Activated gamma-delta T cell treated with anti-CD3 and anti-CD28 coated beads, Interleukin-2, amount 50 U/mL, for 16 hours (primary cell): Measurements from ENCODE around the gene ZNF107.
"Not testable (repeated sequence)": the region's sequence is repeated elsewhere in the genome, so short reads cannot be mapped to it uniquely, and the experiment has no call there.

Experiments used
- DNase-seq: peaks from one replicate; pipeline ENCODE4 v3.0.0-alpha.2; 2020; ENCODE audit warnings: low read depth

Gene ZNF107

GRCh38 chr7:64651203-64651602 is 14.7 kb upstream of the ZNF107 start:
- DNase-seq, result no peak

- no peak for DNase-seq
Observed at GRCh38 chr7:64651632-64652165, 14.2 kb upstream of the ZNF107 start.

- DNase-seq, result no peak
Observed at GRCh38 chr7:64653721-64654401, 12.1 kb upstream of the ZNF107 start.

GRCh38 chr7:64654796-64655548 is 11.0 kb upstream of the ZNF107 start:
- no peak for DNase-seq

GRCh38 chr7:64655811-64656210 is 10.1 kb upstream of the ZNF107 start:
- no peak for DNase-seq

- DNase-seq, result no peak
Observed at GRCh38 chr7:64656489-64656888, 9.4 kb upstream of the ZNF107 start.

GRCh38 chr7:64662091-64662490 is 3.8 kb upstream of the ZNF107 start:
- DNase-seq, result not testable (repeated sequence)

GRCh38 chr7:64666663-64667050 is 724 bp downstream of the ZNF107 start:
- DNase-seq, result no peak

- DNase-seq, result no peak
Observed at GRCh38 chr7:64667311-64667710, 1.4 kb downstream of the ZNF107 start.

- DNase-seq, result no peak
Observed at GRCh38 chr7:64672414-64672813, 6.5 kb downstream of the ZNF107 start.

GRCh38 chr7:64685091-64685490 is 19.2 kb downstream of the ZNF107 start:
- no peak for DNase-seq

GRCh38 chr7:64685741-64686140 is 19.8 kb downstream of the ZNF107 start:
- no peak for DNase-seq

GRCh38 chr7:64686493-64687184 is 20.7 kb downstream of the ZNF107 start:
- DNase-seq, result no peak

- no peak for DNase-seq
Observed at GRCh38 chr7:64687249-64687648, 21.3 kb downstream of the ZNF107 start.

GRCh38 chr7:64688988-64689387 is 23.1 kb downstream of the ZNF107 start:
- DNase-seq, result no peak

GRCh38 chr7:64691831-64692230 is 25.9 kb downstream of the ZNF107 start:
- DNase-seq, result no peak

- DNase-seq, result not testable (repeated sequence)
Observed at GRCh38 chr7:64697863-64698262, 31.9 kb downstream of the ZNF107 start.

GRCh38 chr7:64706625-64707292 is 40.8 kb downstream of the ZNF107 start:
- no peak for DNase-seq

GRCh38 chr7:64717896-64718295 is 52.0 kb downstream of the ZNF107 start:
- DNase-seq, result not testable (repeated sequence)

- DNase-seq, result no peak
Observed at GRCh38 chr7:64729089-64729848, 63.3 kb downstream of the ZNF107 start.

- DNase-seq, result no peak
Observed at GRCh38 chr7:64733550-64734240, 67.8 kb downstream of the ZNF107 start.
